Effector memory CD4-positive, alpha-beta T cell (primary cell): ENCODE data around the gene LRSAM1.
"Not testable (repeated sequence)": the region's sequence is repeated elsewhere in the genome, so short reads cannot be mapped to it uniquely, and the experiment has no call there.

ENCODE experiments used
- DNase-seq, 3 donors: peaks; one replicate each; pipeline ENCODE4 v3.0.0-alpha.2; 2020
- H3K27ac ChIP-seq: 2 replicates; pipeline ENCODE4 v1.7.0; 2013; ENCODE audit warnings: mild to moderate bottlenecking, low read length, moderate library complexity; ENCODE audit not compliant: insufficient read depth, poor library complexity, severe bottlenecking
- H3K27me3 ChIP-seq: replicated peaks from 2 replicates; pipeline ENCODE4 v1.7.0; 2013; ENCODE audit warnings: mild to moderate bottlenecking, low read length; ENCODE audit not compliant: insufficient read depth, control insufficient read depth, poor library complexity, severe bottlenecking
- H3K36me3 ChIP-seq: 2 replicates; pipeline ENCODE4 v1.7.0; 2013; ENCODE audit warnings: mild to moderate bottlenecking, low read length, moderate library complexity; ENCODE audit not compliant: control insufficient read depth, insufficient read depth
- H3K4me1 ChIP-seq: 2 replicates; pipeline ENCODE4 v1.7.0; 2013; ENCODE audit warnings: low read length, mild to moderate bottlenecking; ENCODE audit not compliant: control insufficient read depth, insufficient read depth, poor library complexity, severe bottlenecking
- H3K4me3 ChIP-seq: 2 replicates; pipeline ENCODE4 v1.7.0; 2013; ENCODE audit warnings: low read length, low read depth, mild to moderate bottlenecking; ENCODE audit not compliant: insufficient read depth, poor library complexity, severe bottlenecking
- H3K9me3 ChIP-seq: 2 replicates; pipeline ENCODE4 v1.7.0; 2013; ENCODE audit warnings: mild to moderate bottlenecking, low read length, moderate library complexity; ENCODE audit not compliant: control insufficient read depth

The LRSAM1 gene

DNA sequence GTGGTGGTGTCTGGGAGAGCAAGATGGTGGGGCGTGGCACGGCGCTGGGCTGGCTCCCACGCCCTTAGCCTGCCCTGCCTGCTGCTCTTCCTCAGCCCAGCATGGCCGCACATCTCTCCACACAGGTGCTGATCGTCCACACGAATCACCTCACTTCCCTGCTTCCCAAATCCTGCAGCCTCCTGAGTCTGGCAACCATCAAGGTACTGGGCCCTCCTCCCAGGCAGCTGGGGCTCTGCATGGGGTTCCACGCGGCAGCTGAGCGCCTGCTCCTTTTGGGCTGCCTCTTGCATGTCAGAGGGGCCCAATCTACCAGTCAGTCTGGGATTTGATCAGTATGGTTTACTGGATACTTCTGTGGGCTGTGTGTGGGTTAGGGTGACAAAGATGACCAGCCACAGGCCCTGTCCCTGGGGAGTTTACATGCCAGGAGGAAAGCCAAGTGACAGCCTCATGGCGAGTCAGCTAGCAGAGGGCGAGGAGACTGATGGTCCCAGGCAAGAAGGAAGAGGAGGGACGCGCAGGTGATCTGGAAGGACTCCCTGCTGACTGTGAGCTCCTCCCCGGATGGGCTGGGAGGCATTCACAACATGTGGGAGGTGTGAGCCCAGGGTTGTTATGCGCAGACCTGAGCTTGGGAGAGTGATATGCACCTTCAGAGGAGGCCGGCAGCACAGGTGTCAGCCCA lies 6.0 kb downstream of the LRSAM1 start:
- no peak overlapping the region for H3K4me3 ChIP-seq
- H3K27me3 ChIP-seq, result no peaks in the 10 kb centered on the region
- H3K4me1 ChIP-seq, result no peaks in the 10 kb centered on the region
- H3K9me3 ChIP-seq, result no peaks in the 10 kb centered on the region
- no peak overlapping the region for H3K27ac ChIP-seq
- no peak for DNase-seq
- H3K36me3 ChIP-seq, result peaks cover 30% of the 10 kb centered on the region

GRCh38 chr9:127458921-127459320 lies 7.6 kb downstream of the LRSAM1 start:
- H3K27ac ChIP-seq, result no peak overlapping the region
- no peaks in the 10 kb centered on the region for H3K27me3 ChIP-seq
- H3K36me3 ChIP-seq, result peaks cover 39% of the 10 kb centered on the region
- no peaks in the 10 kb centered on the region for H3K9me3 ChIP-seq
- no peaks in the 10 kb centered on the region for H3K4me1 ChIP-seq
- no peak for DNase-seq
- H3K4me3 ChIP-seq, result no peak overlapping the region

DNA sequence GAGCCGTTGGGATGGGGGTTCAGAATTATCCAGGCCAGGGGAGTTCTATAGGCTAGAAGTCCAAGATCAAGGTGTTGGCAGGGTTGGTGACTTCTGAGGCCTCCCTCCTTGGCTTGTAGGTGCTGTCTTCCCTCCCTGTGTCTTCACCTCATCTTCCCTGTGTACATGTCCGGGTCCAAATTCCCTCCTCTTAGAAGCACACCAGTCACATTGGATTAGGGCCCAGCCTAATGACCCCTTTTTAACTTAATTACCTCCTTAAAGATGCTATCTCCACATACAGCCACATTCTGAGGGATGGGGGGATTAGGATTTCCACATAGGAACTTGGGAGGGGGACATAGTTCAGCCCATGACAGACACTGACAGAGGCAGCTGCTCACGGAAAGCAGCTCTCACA lies 12.1 kb downstream of the LRSAM1 start:
- H3K9me3 ChIP-seq, result no peaks in the 10 kb centered on the region
- H3K4me3 ChIP-seq, result no peak overlapping the region
- no peaks in the 10 kb centered on the region for H3K4me1 ChIP-seq
- peaks cover 42% of the 10 kb centered on the region for H3K36me3 ChIP-seq
- H3K27ac ChIP-seq, result no peak overlapping the region
- no peaks in the 10 kb centered on the region for H3K27me3 ChIP-seq
- DNase-seq, result no peak

DNA sequence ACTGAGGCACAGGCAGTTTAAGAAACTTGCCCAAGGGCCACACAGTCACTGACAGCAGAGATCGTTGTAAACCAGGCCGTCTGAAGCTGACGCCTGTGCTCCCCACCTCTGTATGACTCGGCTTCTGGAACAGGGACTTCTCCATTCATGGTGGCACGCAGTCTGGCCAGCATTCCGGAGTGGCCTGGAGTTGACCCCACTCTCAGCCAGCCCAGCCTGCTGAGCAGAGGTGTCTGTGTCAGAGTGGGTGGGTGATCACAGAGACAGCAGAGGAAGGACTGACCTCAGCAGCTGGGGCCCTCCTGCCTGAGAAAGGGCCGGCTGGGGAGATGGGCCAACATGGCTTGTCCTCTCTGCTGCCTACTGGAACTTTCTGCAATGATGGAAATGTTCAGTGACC lies 12.6 kb downstream of the LRSAM1 start:
- Histone ChIP-seq H3K27me3 (no peaks in the 10 kb centered on the region), H3K4me1 (no peaks in the 10 kb centered on the region), H3K9me3 (no peaks in the 10 kb centered on the region), H3K36me3 (peaks cover 38% of the 10 kb centered on the region), H3K27ac (no peak overlapping the region), H3K4me3 (no peak overlapping the region)
- no peak for DNase-seq

DNA sequence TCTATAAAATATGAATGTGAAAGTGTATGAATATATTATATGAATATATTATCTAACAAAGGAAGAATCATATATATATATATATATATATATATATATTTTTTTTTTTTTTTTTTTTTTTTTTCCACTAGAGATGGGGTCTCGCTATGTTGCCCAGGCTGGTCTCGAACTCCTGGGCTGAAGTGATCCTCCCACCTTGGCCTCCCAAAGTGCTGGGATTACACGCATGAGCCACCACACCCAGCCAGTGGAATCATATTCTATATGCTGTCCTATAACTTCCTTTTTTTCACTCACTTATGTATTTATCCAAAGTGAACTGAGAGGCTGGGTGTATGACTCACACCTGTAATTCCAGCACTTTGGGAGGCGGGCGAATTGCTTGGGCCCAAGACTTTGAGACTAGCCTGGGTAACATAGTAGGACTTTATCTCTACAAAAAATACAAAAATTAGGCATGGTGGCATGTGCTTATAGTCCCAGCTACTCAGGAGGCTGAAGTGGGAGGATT lies 15.2 kb downstream of the LRSAM1 start:
- not testable (repeated sequence) for DNase-seq, H3K27ac ChIP-seq, H3K27me3 ChIP-seq, H3K4me1 ChIP-seq, H3K9me3 ChIP-seq, H3K4me3 ChIP-seq
- H3K36me3 ChIP-seq, result peaks cover 25% of the 10 kb centered on the region

GRCh38 chr9:127467621-127468020 lies 16.3 kb downstream of the LRSAM1 start:
- H3K27ac ChIP-seq, result no peak overlapping the region
- no peaks in the 10 kb centered on the region for H3K27me3 ChIP-seq
- no peaks in the 10 kb centered on the region for H3K9me3 ChIP-seq
- H3K36me3 ChIP-seq, result peaks cover 13% of the 10 kb centered on the region
- no peaks in the 10 kb centered on the region for H3K4me1 ChIP-seq
- no peak overlapping the region for H3K4me3 ChIP-seq
- no peak for DNase-seq

- no peaks in the 10 kb centered on the region for H3K9me3 ChIP-seq
- DNase-seq, result no peak
- H3K27ac ChIP-seq, result no peak overlapping the region
- H3K4me3 ChIP-seq, result no peak overlapping the region
- no peaks in the 10 kb centered on the region for H3K4me1 ChIP-seq
- H3K36me3 ChIP-seq, result peaks cover 7% of the 10 kb centered on the region
- no peaks in the 10 kb centered on the region for H3K27me3 ChIP-seq
These were observed 19.4 kb downstream of the LRSAM1 start for GRCh38 chr9:127470662-127471061.

GRCh38 chr9:127473501-127473900 lies 22.2 kb downstream of the LRSAM1 start:
- DNase-seq, result no peak
- H3K9me3 ChIP-seq, result no peaks in the 10 kb centered on the region
- H3K27ac ChIP-seq, result no peak overlapping the region
- H3K4me1 ChIP-seq, result no peaks in the 10 kb centered on the region
- H3K27me3 ChIP-seq, result no peaks in the 10 kb centered on the region
- no peak overlapping the region for H3K4me3 ChIP-seq
- H3K36me3 ChIP-seq, result peaks cover 9% of the 10 kb centered on the region

DNA sequence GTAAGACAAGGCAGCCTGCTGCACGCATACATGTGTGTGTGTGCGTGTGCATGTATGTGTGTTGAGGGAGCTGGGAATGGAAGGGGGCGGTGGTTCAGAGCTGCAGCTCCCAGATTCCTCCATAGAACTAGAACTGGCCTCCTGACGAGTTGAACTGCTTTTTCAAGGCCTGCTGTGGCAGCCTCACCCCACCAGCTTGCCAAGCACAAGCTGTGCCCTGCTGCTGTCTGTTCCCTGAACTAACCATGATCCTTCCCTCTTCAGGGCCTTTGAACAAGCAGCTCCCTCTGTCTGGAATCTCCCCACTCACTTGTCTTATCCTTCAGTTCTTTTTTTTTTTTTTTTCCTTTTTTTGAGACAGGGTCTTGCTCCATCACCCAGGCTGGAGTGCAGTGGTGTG lies 22.6 kb downstream of the LRSAM1 start:
- Histone ChIP-seq H3K27ac (no peak overlapping the region), H3K36me3 (peaks cover 14% of the 10 kb centered on the region), H3K27me3 (no peaks in the 10 kb centered on the region), H3K4me1 (no peaks in the 10 kb centered on the region), H3K4me3 (no peak overlapping the region), H3K9me3 (no peaks in the 10 kb centered on the region)
- DNase-seq, result no peak

DNA sequence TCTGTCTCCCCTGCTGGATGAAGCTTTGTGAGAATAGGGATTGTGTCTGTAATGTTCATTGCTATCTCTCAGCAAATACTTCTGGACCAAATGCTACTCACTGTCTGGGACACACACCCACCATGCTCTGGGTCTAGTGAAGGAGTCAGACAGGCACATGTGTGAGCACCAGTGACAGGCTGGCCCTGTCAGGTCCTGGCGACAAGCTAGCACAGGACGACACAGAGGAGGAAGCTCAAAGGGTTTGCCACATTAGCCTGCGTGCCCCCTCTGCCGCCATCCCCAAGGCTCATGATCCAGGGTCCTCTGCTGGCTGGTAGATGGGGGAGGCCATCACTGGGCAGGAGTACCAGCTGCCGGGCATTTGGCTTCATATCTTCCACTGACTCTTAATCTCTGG lies 23.3 kb downstream of the LRSAM1 start:
- H3K36me3 ChIP-seq, result peaks cover 20% of the 10 kb centered on the region
- no peaks in the 10 kb centered on the region for H3K9me3 ChIP-seq
- H3K27ac ChIP-seq, result no peak overlapping the region
- no peak overlapping the region for H3K4me3 ChIP-seq
- H3K27me3 ChIP-seq, result no peaks in the 10 kb centered on the region
- DNase-seq, result no peak
- H3K4me1 ChIP-seq, result no peaks in the 10 kb centered on the region
